ENCODE measurements around the gene COL13A1.

The COL13A1 gene

DNA sequence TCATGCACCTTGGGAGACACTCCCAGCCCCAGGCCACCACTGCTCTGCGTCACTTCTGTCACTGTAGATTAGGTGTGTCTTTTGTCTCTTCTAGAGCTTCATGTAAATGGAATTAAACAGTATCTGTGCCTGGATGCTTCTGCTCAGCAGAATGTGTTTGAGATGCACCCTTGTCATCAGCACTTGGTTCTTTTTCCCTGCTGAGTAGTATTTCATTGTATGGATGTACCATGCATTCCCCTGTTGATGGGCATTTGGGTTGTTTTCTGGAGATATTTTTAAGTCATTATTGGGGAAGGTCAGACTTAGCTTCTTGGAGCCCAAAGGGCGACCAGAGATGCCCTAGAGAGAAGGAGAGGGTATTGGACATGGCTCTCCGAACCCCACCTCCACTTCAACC is 126.6 kb downstream of the COL13A1 start:
- no peak overlapping the region for H3K27ac Mint-ChIP-seq
- peaks cover 2% of the 10 kb centered on the region for H3K27me3 Mint-ChIP-seq (ENCODE audit: low read depth)
- H3K4me3 Mint-ChIP-seq: no peak overlapping the region
- no peak for DNase-seq (ENCODE audit: low spot score)
- H3K4me1 Mint-ChIP-seq (ENCODE audit: low read depth): no peaks in the 10 kb centered on the region
- no peaks in the 10 kb centered on the region for H3K9me3 Mint-ChIP-seq
- H3K36me3 Mint-ChIP-seq (ENCODE audit: low read depth): no peaks in the 10 kb centered on the region

DNA sequence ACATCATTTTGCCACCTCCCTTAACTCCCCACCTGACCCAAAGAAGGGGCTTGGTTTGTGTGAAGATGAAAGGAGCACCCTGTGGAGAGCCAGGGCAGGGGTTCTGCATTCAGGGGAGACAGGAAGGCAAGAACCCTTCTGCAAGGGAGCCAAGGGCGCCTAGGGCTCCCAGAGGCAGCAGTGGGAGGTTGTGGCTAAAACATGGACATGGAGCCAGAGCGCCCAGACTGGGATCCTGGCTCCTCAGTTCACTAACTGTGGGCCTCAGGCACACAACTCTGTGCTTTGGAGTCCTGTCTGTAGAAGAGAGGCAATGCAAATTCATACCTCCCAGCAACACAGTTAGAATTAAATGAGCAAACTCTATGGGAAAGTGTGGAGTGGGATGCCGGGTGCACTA is 127.9 kb downstream of the COL13A1 start:
- Mint-ChIP-seq H3K9me3 (no peaks in the 10 kb centered on the region), H3K36me3 (ENCODE audit: low read depth) (no peaks in the 10 kb centered on the region), H3K27ac (no peak overlapping the region), H3K27me3 (ENCODE audit: low read depth) (peaks cover 2% of the 10 kb centered on the region), H3K4me1 (ENCODE audit: low read depth) (no peaks in the 10 kb centered on the region), H3K4me3 (no peak overlapping the region)
- no peak for DNase-seq (ENCODE audit: low spot score)

DNA sequence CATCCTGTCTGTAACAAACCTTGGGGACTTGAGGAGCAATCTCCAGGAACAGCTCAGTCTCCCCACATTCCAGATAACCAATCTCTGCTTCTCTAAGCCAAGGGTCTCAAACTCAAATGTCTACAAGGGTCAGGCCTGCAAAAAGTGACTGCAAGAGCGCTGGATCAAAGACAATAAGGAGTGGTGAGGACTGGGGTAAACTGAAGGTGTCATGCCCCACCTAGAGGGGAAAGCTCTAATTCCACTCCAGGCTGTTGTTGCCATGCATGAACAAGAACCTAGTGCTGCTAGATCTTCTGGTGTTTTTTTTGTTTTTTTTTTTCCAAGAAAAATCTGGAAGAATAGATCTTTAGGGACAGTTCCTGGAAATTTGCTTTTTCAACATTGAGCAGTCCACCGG is 133.1 kb downstream of the COL13A1 start:
- peaks cover 2% of the 10 kb centered on the region for H3K27me3 Mint-ChIP-seq (ENCODE audit: low read depth)
- no peaks in the 10 kb centered on the region for H3K4me1 Mint-ChIP-seq (ENCODE audit: low read depth)
- no peaks in the 10 kb centered on the region for H3K9me3 Mint-ChIP-seq
- DNase-seq (ENCODE audit: low spot score): no peak
- no peak overlapping the region for H3K4me3 Mint-ChIP-seq
- no peak overlapping the region for H3K27ac Mint-ChIP-seq
- H3K36me3 Mint-ChIP-seq (ENCODE audit: low read depth): no peaks in the 10 kb centered on the region

DNA sequence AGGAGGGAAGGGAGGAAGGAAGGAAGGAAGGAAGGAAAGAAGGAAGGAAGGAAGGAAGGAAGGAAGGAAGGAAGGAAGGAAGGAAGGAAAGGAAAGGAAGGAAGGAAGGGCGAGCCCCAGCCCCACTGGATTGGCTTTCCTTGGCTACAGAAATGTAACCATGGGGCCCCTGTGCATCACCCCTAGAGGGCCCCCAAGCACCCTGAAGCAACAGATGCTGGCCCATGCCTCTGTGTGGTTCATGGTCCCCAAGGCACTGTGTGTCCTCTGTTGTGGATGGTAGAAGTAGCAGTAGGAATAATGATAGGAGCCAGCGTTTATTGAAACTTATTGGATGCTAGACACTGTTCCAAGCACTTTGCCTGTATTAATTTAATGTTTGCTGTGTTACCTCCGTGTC is 134.4 kb downstream of the COL13A1 start:
- H3K27ac Mint-ChIP-seq: no peak overlapping the region
- DNase-seq (ENCODE audit: low spot score): no peak
- H3K4me3 Mint-ChIP-seq: no peak overlapping the region
- no peaks in the 10 kb centered on the region for H3K36me3 Mint-ChIP-seq (ENCODE audit: low read depth)
- no peaks in the 10 kb centered on the region for H3K4me1 Mint-ChIP-seq (ENCODE audit: low read depth)
- H3K9me3 Mint-ChIP-seq: no peaks in the 10 kb centered on the region
- H3K27me3 Mint-ChIP-seq (ENCODE audit: low read depth): peaks cover 2% of the 10 kb centered on the region

DNA sequence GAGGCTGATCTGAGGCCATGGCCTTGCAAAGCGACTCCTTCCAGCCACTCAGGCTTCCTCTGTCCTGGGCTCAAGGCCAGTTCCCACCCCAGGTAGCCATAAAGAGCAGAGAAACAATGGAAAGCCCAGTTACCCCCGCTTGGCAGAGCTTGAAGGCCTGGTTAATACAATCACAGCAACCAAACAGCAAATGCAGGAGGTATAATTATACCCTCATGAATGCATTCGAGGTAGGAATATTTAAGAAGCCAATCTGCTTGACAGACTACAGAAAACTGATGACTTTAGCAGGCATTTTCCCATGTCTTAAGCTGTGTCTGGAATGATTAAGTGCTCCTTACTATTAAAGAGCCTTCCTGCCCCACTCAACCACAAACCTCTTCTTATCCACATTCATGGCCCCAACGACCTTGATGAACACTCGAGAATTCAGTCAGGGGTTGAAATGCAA is 136.9 kb downstream of the COL13A1 start:
- Mint-ChIP-seq H3K27ac (no peak overlapping the region), H3K4me1 (ENCODE audit: low read depth) (no peaks in the 10 kb centered on the region), H3K9me3 (no peaks in the 10 kb centered on the region), H3K36me3 (ENCODE audit: low read depth) (no peaks in the 10 kb centered on the region), H3K4me3 (no peak overlapping the region), H3K27me3 (ENCODE audit: low read depth) (no peaks in the 10 kb centered on the region)
- no peak for DNase-seq (ENCODE audit: low spot score)

DNA sequence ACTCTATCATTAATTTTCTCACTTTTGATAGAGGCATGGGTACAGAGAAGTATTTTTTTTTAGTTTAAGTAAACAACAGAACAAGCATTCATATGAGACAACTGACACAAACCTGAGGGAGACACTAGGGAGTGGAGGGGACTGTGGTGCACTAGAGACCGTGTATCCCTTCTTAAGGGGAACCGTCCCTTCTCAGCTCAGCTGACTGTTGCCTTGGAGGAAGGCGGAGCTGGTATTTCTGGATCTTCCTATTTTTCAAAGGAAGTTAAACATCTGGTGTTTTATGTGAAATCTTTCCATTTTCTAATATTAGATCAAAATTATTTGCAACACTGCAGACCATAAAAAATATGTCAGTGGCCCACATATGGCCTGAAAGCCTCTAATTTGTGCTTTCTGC is 137.4 kb downstream of the COL13A1 start:
- Mint-ChIP-seq H3K9me3 (no peaks in the 10 kb centered on the region), H3K27me3 (ENCODE audit: low read depth) (no peaks in the 10 kb centered on the region), H3K4me3 (no peak overlapping the region), H3K36me3 (ENCODE audit: low read depth) (no peaks in the 10 kb centered on the region), H3K27ac (no peak overlapping the region), H3K4me1 (ENCODE audit: low read depth) (no peaks in the 10 kb centered on the region)
- no peak for DNase-seq (ENCODE audit: low spot score)

DNA sequence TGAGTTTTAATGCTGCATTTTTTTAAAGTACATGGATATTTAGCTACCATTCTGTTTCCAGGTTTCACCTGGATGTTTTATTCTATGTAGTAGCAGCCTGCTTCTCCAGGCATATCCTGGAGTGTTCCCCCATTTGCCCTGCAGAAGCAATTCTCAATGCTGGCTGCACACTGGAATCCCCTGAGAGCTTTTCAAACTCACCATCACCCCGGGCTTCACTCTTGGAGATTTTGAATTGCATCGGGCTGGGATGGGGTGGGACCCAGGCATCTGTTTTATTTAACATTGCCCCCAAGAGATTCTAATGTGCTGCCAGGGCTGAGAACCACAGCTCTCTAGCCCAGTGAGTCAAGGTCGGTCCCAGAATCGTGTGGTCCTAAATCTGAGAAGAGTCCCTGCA is 137.8 kb downstream of the COL13A1 start:
- Mint-ChIP-seq H3K27ac (no peak overlapping the region), H3K27me3 (ENCODE audit: low read depth) (no peaks in the 10 kb centered on the region), H3K4me1 (ENCODE audit: low read depth) (no peaks in the 10 kb centered on the region), H3K36me3 (ENCODE audit: low read depth) (no peaks in the 10 kb centered on the region), H3K4me3 (no peak overlapping the region), H3K9me3 (no peaks in the 10 kb centered on the region)
- no peak for DNase-seq (ENCODE audit: low spot score)

DNA sequence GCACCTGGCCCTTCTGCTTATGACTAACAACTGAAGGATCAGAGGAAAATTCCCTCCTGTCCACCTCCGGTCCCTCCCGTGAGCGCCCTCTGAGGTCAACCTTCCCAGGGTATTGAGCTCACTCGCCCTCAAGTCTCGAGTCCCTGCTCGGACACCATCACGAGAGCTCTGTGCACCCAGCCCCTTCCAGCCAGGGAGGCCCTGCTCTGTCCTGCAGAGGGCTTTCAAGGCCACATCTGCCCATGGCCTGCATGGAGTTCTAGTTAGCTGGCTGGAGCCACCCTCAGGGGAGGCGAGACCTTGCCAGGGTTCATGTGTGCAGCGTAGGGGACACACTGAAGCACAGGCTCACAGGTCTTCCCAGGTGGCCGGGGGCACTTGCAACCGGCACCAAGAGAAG is 140.0 kb downstream of the COL13A1 start:
- DNase-seq (ENCODE audit: low spot score): no peak
- H3K27me3 Mint-ChIP-seq (ENCODE audit: low read depth): no peaks in the 10 kb centered on the region

DNA sequence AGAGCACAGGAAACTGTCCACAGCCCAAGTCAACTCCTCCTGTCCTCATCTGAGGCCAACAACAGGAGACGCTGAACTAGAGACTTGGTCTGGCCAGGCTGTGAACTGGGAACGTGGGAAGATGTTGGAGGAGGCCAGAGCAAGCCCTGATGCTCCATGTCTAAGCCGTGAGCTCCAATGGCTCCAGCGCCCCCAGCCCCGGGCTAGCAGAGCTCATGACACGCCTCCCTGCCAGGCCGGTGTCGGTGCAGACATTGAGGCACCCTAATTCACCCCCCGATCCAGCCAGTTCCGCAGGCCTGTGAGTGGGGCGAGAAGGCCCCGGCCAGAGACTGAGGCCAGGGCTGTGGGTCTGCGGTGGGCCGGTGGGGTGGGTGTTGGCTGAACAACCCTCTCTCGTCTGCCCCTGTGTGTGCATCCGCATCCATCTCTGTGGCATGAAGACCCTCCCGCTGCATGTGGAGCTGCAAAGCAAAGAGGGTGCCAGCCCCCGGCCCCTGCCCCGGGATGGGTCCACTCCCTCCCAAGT is 141.7 kb downstream of the COL13A1 start:
- no peak for DNase-seq (ENCODE audit: low spot score)
- Mint-ChIP-seq H3K27ac (no peak overlapping the region), H3K4me1 (ENCODE audit: low read depth) (no peaks in the 10 kb centered on the region), H3K36me3 (ENCODE audit: low read depth) (no peaks in the 10 kb centered on the region), H3K4me3 (no peak overlapping the region), H3K27me3 (ENCODE audit: low read depth) (no peaks in the 10 kb centered on the region), H3K9me3 (no peaks in the 10 kb centered on the region)

More for the DNA sequence above, 140.0 kb downstream of the COL13A1 start:
- Mint-ChIP-seq H3K9me3 (no peaks in the 10 kb centered on the region), H3K4me1 (ENCODE audit: low read depth) (no peaks in the 10 kb centered on the region), H3K27ac (no peak overlapping the region), H3K4me3 (no peak overlapping the region), H3K36me3 (ENCODE audit: low read depth) (no peaks in the 10 kb centered on the region)

DNA sequence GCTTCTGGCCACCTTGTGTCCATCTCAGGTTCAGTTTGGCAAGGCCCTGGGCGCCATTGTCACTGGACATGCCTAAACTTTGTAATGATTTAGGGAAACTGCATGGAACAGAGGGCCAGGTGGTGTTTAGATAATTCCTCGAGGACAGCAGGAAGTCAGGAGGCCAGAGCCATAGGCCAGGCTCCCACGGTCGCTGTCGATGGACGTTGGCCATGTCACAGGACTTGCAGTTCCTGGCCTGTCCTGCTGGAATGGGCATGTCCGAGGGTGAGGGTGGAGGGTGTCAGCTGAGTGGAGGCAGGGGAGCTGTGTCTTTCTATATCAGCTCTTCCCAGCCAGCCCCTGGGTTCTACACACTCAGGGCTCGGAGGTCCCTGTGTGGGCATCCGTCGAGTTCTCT is 143.1 kb downstream of the COL13A1 start:
- H3K36me3 Mint-ChIP-seq (ENCODE audit: low read depth): no peaks in the 10 kb centered on the region
- no peak overlapping the region for H3K27ac Mint-ChIP-seq
- no peaks in the 10 kb centered on the region for H3K4me1 Mint-ChIP-seq (ENCODE audit: low read depth)
- no peak for DNase-seq (ENCODE audit: low spot score)
- H3K27me3 Mint-ChIP-seq (ENCODE audit: low read depth): no peaks in the 10 kb centered on the region
- H3K4me3 Mint-ChIP-seq: no peak overlapping the region
- H3K9me3 Mint-ChIP-seq: no peaks in the 10 kb centered on the region

DNA sequence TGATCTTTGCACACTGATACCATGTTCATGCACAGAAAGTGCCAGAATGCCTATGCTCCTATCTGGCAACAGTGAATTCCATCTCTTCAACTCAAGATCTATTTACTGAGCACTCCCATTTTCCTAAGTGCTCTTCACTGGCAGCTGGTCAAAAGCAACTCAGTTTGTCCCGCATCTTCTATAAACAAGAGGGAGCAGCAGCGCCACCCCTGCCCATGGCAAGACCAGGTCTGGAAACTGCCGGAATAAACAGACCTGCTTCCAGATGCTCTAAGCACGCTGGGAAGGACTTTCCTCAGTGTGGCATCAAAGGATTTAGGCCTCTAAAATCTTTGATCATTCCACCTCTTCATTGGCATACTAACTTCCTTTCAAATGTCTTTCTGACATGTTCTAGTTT is 146.6 kb downstream of the COL13A1 start:
- H3K9me3 Mint-ChIP-seq: no peaks in the 10 kb centered on the region
- DNase-seq (ENCODE audit: low spot score): no peak
- no peaks in the 10 kb centered on the region for H3K36me3 Mint-ChIP-seq (ENCODE audit: low read depth)
- H3K4me3 Mint-ChIP-seq: no peak overlapping the region
- peaks cover 5% of the 10 kb centered on the region for H3K27me3 Mint-ChIP-seq (ENCODE audit: low read depth)
- H3K27ac Mint-ChIP-seq: no peak overlapping the region
- no peaks in the 10 kb centered on the region for H3K4me1 Mint-ChIP-seq (ENCODE audit: low read depth)

DNA sequence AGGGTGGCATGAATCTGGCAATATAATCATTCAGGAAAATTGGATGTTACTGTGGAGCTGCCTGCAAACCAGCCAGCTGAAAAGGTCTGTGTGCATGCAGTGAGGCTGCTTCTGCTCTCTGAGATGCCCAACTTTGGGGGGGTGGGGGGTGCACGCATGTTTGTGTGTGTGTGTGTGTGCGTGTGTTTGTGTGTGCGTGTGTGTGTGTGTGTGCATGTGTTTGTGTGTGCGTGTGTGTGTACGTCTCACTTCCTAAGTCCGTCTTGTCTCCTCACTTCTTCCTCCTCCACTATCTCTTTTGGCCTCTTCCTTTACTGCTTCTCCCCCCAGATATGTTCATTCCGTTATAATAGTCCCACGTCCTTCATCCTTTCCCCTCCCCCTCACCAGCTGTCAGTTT is 148.1 kb downstream of the COL13A1 start:
- Mint-ChIP-seq H3K27me3 (ENCODE audit: low read depth) (peaks cover 5% of the 10 kb centered on the region), H3K9me3 (no peaks in the 10 kb centered on the region), H3K4me3 (no peak overlapping the region), H3K4me1 (ENCODE audit: low read depth) (no peaks in the 10 kb centered on the region), H3K27ac (no peak overlapping the region), H3K36me3 (ENCODE audit: low read depth) (no peaks in the 10 kb centered on the region)
- no peak for DNase-seq (ENCODE audit: low spot score)

DNA sequence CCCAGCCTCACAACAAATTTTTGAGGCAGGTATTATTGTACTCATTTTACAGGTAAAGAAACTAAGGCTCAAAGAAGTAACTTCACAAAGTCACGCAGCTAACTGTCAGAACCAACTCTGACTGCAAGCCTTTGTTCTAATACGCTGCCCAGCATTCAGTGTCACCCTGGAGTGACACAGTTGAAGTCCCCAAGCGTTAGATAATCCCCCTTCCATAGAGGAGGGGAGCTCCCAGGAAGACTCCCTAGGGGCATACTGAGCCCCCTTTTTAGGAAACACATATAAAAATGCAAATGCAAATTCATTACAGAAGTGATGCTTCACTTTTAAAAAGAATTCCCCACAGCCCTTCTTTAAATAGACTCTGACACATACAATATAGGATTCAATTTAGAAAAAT is 150.0 kb downstream of the COL13A1 start:
- DNase-seq (ENCODE audit: low spot score): no peak
- H3K36me3 Mint-ChIP-seq (ENCODE audit: low read depth): no peaks in the 10 kb centered on the region
- no peak overlapping the region for H3K27ac Mint-ChIP-seq
- no peak overlapping the region for H3K4me3 Mint-ChIP-seq
- H3K4me1 Mint-ChIP-seq (ENCODE audit: low read depth): no peaks in the 10 kb centered on the region
- H3K9me3 Mint-ChIP-seq: no peaks in the 10 kb centered on the region
- peaks cover 5% of the 10 kb centered on the region for H3K27me3 Mint-ChIP-seq (ENCODE audit: low read depth)

DNA sequence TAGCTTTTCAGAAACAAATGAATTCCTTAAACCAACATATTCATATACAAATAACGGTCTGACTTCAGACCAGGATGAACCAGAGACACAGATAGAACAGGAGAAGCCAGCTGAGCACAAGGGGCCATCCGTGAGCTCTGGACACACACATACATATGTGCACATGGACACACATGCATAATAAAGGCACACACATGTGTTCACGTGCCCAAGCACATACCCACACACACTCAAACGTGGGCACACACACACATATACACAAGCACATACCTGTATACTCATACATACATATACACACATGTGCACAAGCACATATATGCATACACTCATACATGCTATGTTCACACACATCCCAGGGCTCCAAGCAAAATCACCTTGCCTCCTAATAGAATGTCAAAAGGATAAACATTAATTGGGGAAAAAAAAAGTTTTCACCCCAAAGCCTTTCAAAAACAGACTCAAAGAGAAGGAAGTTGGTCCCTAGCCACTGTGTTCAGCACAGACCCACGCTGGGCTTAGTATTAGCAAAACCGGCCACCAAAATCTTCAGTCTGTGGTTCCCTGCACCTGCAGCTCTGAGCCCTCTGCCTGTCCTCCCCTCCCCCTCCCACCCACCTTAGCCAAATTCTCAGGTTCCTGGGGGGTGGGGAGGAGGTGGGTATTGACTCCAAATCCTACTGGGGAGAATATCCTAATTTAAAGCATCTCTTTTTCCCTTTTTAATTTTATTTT is 150.5 kb downstream of the COL13A1 start:
- no peaks in the 10 kb centered on the region for H3K36me3 Mint-ChIP-seq (ENCODE audit: low read depth)
- H3K27ac Mint-ChIP-seq: no peak overlapping the region
- peaks cover 5% of the 10 kb centered on the region for H3K27me3 Mint-ChIP-seq (ENCODE audit: low read depth)
- no peaks in the 10 kb centered on the region for H3K9me3 Mint-ChIP-seq
- H3K4me1 Mint-ChIP-seq (ENCODE audit: low read depth): no peaks in the 10 kb centered on the region
- H3K4me3 Mint-ChIP-seq: no peak overlapping the region
- no peak for DNase-seq (ENCODE audit: low spot score)

DNA sequence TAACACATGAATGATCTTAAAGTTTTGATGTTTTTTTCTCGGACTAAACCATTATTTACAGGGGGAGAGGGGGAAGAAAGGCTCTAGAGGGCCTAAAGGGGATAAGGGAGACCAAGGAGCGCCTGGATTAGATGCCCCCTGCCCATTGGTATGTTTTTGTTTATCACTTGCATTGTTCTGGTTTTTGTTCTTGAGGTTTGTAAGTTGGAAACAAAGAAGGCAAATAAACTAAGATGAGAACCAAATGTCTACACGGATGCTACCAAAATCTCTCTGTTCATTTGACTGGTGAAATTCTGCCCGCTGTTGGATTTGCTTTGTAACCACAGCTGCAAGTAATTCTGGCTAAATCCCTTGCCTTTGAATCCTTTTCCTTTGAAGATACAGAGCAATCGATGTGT is 151.1 kb downstream of the COL13A1 start:
- no peaks in the 10 kb centered on the region for H3K36me3 Mint-ChIP-seq (ENCODE audit: low read depth)
- H3K27me3 Mint-ChIP-seq (ENCODE audit: low read depth): peaks cover 5% of the 10 kb centered on the region
- H3K27ac Mint-ChIP-seq: no peak overlapping the region
- H3K4me3 Mint-ChIP-seq: no peak overlapping the region
- no peak for DNase-seq (ENCODE audit: low spot score)
- no peaks in the 10 kb centered on the region for H3K4me1 Mint-ChIP-seq (ENCODE audit: low read depth)
- H3K9me3 Mint-ChIP-seq: no peaks in the 10 kb centered on the region
